Measurements from ENCODE around the gene HSPH1.
A peak's percentile ranks its signal among the peaks of the same experiment; 100 is the strongest.
"Not testable (repeated sequence)": the region's sequence is repeated elsewhere in the genome, so short reads cannot be mapped to it uniquely, and the experiment has no call there.

Gene HSPH1

GRCh38 chr13:31177813-31178495 is 16.2 kb upstream of the HSPH1 start:
- DNase-seq (ENCODE audit: low read depth in 2 of 2), result not testable (repeated sequence)

- DNase-seq (ENCODE audit: low read depth in 2 of 2), result no peak
Measured at GRCh38 chr13:31175847-31176532, 14.3 kb upstream of the HSPH1 start.

GRCh38 chr13:31174018-31174417 is 12.3 kb upstream of the HSPH1 start:
- no peak for DNase-seq (ENCODE audit: low read depth in 2 of 2)

GRCh38 chr13:31172535-31172934 is 10.8 kb upstream of the HSPH1 start:
- no peak for DNase-seq (ENCODE audit: low read depth in 2 of 2)

GRCh38 chr13:31172001-31172400 is 10.3 kb upstream of the HSPH1 start:
- no peak for DNase-seq (ENCODE audit: low read depth in 2 of 2)

GRCh38 chr13:31168736-31169135 is 7.0 kb upstream of the HSPH1 start:
- DNase-seq (ENCODE audit: low read depth in 2 of 2), result no peak

- no peak for DNase-seq (ENCODE audit: low read depth in 2 of 2)
Measured at GRCh38 chr13:31168166-31168565, 6.5 kb upstream of the HSPH1 start.

GRCh38 chr13:31167490-31167889 is 5.8 kb upstream of the HSPH1 start:
- no peak for DNase-seq (ENCODE audit: low read depth in 2 of 2)

GRCh38 chr13:31166591-31166990 is 4.9 kb upstream of the HSPH1 start:
- DNase-seq (ENCODE audit: low read depth in 2 of 2), result no peak

GRCh38 chr13:31162151-31163008 is 676 bp upstream of the HSPH1 start:
- peak; percentile 89 to 94 for DNase-seq (ENCODE audit: low read depth in 2 of 2)

GRCh38 chr13:31160857-31161556 is 697 bp downstream of the HSPH1 start:
- peak; percentile 44 to 47 for DNase-seq (ENCODE audit: low read depth in 2 of 2)

- no peak for DNase-seq (ENCODE audit: low read depth in 2 of 2)
Measured at GRCh38 chr13:31159306-31159705, 2.4 kb downstream of the HSPH1 start.

GRCh38 chr13:31154939-31155338 is 6.8 kb downstream of the HSPH1 start:
- no peak for DNase-seq (ENCODE audit: low read depth in 2 of 2)

GRCh38 chr13:31151837-31152236 is 9.9 kb downstream of the HSPH1 start:
- no peak for DNase-seq (ENCODE audit: low read depth in 2 of 2)

GRCh38 chr13:31150315-31150985 is 11.3 kb downstream of the HSPH1 start:
- no peak for DNase-seq (ENCODE audit: low read depth in 2 of 2)

GRCh38 chr13:31149604-31150003 is 12.1 kb downstream of the HSPH1 start:
- no peak for DNase-seq (ENCODE audit: low read depth in 2 of 2)

- no peak for DNase-seq (ENCODE audit: low read depth in 2 of 2)
Measured at GRCh38 chr13:31145417-31145816, 16.3 kb downstream of the HSPH1 start.

- DNase-seq (ENCODE audit: low read depth in 2 of 2), result no peak
Measured at GRCh38 chr13:31138515-31138914, 23.2 kb downstream of the HSPH1 start.

GRCh38 chr13:31136724-31137123 is 25.0 kb downstream of the HSPH1 start:
- no peak for DNase-seq (ENCODE audit: low read depth in 2 of 2)

- DNase-seq (ENCODE audit: low read depth in 2 of 2), result no peak
Measured at GRCh38 chr13:31134039-31134711, 27.5 kb downstream of the HSPH1 start.

GRCh38 chr13:31133621-31134020 is 28.1 kb downstream of the HSPH1 start:
- DNase-seq (ENCODE audit: low read depth in 2 of 2), result no peak
